ENCODE data around the gene WDPCP.

DNA sequence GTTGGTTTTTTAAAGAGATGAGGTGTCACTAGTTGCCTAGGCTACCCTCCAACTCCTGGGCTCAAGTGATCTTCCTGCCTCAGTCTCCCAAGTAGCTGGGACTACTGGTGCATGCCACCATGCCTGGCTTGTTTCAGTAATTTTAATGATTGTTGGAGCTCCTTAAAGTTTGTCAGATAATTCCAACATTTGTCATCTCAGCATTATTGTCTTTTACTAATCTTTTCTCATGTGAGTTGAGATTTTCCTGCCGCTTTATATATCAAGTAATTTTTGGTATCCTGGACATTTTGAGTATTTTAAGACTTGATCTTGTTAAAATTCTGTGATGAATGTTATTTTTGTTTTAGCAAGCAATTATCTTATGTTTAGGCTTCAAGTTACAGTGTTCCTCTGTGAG is 429.0 kb downstream of the WDPCP start:
- TF ChIP-seq MAX (IDR thresholded peaks at IDR 0.05) (no peak), YY1 (IDR thresholded peaks at IDR 0.05; ENCODE audit: low read depth) (no peak), NFIC (IDR thresholded peaks at IDR 0.05) (no peak), CREB1 (IDR thresholded peaks at IDR 0.05; ENCODE audit: low read depth) (no peak), CEBPB (IDR thresholded peaks at IDR 0.05) (no peak), TEAD4 (IDR thresholded peaks at IDR 0.05) (no peak), EP300 (IDR thresholded peaks at IDR 0.05; ENCODE audit: borderline replicate concordance) (no peak), TAF1 (IDR thresholded peaks at IDR 0.05; ENCODE audit: low read depth) (no peak), TCF12 (IDR thresholded peaks at IDR 0.05; ENCODE audit: low read depth) (no peak), EGR1 (IDR thresholded peaks at IDR 0.05) (no peak)
- TF ChIP-seq, protein P1, sequence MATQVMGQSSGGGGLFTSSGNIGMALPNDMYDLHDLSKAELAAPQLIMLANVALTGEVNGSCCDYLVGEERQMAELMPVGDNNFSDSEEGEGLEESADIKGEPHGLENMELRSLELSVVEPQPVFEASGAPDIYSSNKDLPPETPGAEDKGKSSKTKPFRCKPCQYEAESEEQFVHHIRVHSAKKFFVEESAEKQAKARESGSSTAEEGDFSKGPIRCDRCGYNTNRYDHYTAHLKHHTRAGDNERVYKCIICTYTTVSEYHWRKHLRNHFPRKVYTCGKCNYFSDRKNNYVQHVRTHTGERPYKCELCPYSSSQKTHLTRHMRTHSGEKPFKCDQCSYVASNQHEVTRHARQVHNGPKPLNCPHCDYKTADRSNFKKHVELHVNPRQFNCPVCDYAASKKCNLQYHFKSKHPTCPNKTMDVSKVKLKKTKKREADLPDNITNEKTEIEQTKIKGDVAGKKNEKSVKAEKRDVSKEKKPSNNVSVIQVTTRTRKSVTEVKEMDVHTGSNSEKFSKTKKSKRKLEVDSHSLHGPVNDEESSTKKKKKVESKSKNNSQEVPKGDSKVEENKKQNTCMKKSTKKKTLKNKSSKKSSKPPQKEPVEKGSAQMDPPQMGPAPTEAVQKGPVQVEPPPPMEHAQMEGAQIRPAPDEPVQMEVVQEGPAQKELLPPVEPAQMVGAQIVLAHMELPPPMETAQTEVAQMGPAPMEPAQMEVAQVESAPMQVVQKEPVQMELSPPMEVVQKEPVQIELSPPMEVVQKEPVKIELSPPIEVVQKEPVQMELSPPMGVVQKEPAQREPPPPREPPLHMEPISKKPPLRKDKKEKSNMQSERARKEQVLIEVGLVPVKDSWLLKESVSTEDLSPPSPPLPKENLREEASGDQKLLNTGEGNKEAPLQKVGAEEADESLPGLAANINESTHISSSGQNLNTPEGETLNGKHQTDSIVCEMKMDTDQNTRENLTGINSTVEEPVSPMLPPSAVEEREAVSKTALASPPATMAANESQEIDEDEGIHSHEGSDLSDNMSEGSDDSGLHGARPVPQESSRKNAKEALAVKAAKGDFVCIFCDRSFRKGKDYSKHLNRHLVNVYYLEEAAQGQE (IDR thresholded peaks at IDR 0.05; ENCODE audit: low read depth), result no peak
- TF ChIP-seq, protein P2, sequence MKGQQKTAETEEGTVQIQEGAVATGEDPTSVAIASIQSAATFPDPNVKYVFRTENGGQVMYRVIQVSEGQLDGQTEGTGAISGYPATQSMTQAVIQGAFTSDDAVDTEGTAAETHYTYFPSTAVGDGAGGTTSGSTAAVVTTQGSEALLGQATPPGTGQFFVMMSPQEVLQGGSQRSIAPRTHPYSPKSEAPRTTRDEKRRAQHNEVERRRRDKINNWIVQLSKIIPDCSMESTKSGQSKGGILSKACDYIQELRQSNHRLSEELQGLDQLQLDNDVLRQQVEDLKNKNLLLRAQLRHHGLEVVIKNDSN (IDR thresholded peaks at IDR 0.05), result no peak

Measured in Ishikawa (cell line).